Omental fat pad (tissue), 4 donors: ENCODE data around the gene CHEK1. TPM values are rescaled to one million over a fixed set of nuclear protein-coding genes. Genes with fewer than 3 reads are reported as not detected.
"Not testable (repeated sequence)": the region's sequence is repeated elsewhere in the genome, so short reads cannot be mapped to it uniquely, and the experiment has no call there.

Experiments
- ATAC-seq: fragments of 150-250 bp; one replicate; pipeline ENCODE4 v1.9.1; 2016; ENCODE audit warnings: mild to moderate bottlenecking, moderate library complexity; ENCODE audit not compliant: low FRiP score
- DNase-seq: peaks from one replicate; pipeline ENCODE4 v3.0.0-alpha.2; 2019; ENCODE audit warnings: low spot score
- CTCF ChIP-seq, 3 donors: fragments of 450-650 bp; IDR thresholded peaks; one replicate each; pipeline ENCODE4 v1.5.1; 2016 to 2017; ENCODE audit warnings: antibody characterized with exemption in 3 of 3, mild to moderate bottlenecking in 3 of 3, moderate library complexity in 2 of 3
- total RNA-seq, 4 donors: library from RNA; depleted of rRNA; stranded (reverse); fragments of >200 nt; gene quantifications; one replicate each; pipeline ENCODE4 v1.1.0, GENCODE V29; 2016

Gene CHEK1
- 1 to 10 TPM; 1.2 to 5.4 (median 3.0) TPM for total RNA-seq

- ATAC-seq (no peak), DNase-seq (no peak)
- no peak for TF ChIP-seq CTCF (IDR thresholded peaks at IDR 0.05)
These were observed at the start of gene CHEK1 for GRCh38 chr11:125624756-125625213. CHEK1 (plus strand) TSS chr11:125625163; CDS start chr11:125626769, 1,606 bp downstream.

- not testable (repeated sequence) for ATAC-seq, DNase-seq
These were observed 47.8 kb upstream of the CHEK1 start for GRCh38 chr11:125577181-125577580.

GRCh38 chr11:125578783-125579182 is 46.2 kb upstream of the CHEK1 start:
- ATAC-seq (no peak), DNase-seq (no peak)
- TF ChIP-seq CTCF (IDR thresholded peaks at IDR 0.05) = no peak

GRCh38 chr11:125579811-125580210 is 45.2 kb upstream of the CHEK1 start:
- TF ChIP-seq CTCF (IDR thresholded peaks at IDR 0.05) = no peak
- no peak for ATAC-seq
- DNase-seq = no peak

GRCh38 chr11:125583496-125583895 is 41.5 kb upstream of the CHEK1 start:
- TF ChIP-seq CTCF (IDR thresholded peaks at IDR 0.05) = no peak
- DNase-seq (no peak), ATAC-seq (no peak)

GRCh38 chr11:125585487-125585886 is 39.5 kb upstream of the CHEK1 start:
- DNase-seq = no peak
- TF ChIP-seq CTCF (IDR thresholded peaks at IDR 0.05) = no peak
- ATAC-seq = no peak

GRCh38 chr11:125586623-125587022 is 38.3 kb upstream of the CHEK1 start:
- ATAC-seq (no peak), DNase-seq (no peak)
- no peak for TF ChIP-seq CTCF (IDR thresholded peaks at IDR 0.05)

GRCh38 chr11:125587480-125587879 is 37.5 kb upstream of the CHEK1 start:
- ATAC-seq (no peak), DNase-seq (no peak)
- TF ChIP-seq CTCF (IDR thresholded peaks at IDR 0.05) = no peak
